ENCODE measurements around the gene PLD1.

PLD1 gene

GRCh38 chr3:171805687-171806086 lies 4.6 kb downstream of the PLD1 start:
- Histone ChIP-seq H3K4me2 (ENCODE audit: low read length) (no peak overlapping the region), H3K4me1 (ENCODE audit: control insufficient read depth, low read length) (no peaks in the 10 kb centered on the region), H3K36me3 (ENCODE audit: control insufficient read depth, low read length) (no peaks in the 10 kb centered on the region), H3K4me3 (ENCODE audit: low read length) (no peak overlapping the region), H3K27ac (ENCODE audit: low read depth, low read length) (no peak overlapping the region), H3K79me2 (ENCODE audit: control insufficient read depth, low read length) (no peaks in the 10 kb centered on the region), H3K27me3 (ENCODE audit: control insufficient read depth, low read length) (no peaks in the 10 kb centered on the region), H3F3A (ENCODE audit: control insufficient read depth, insufficient read depth) (no peaks in the 10 kb centered on the region), H3K9me2 (replicated peaks; ENCODE audit: control insufficient read depth, low read length) (no peaks in the 10 kb centered on the region), H4K20me1 (ENCODE audit: control insufficient read depth, insufficient read depth, low read depth, low read length) (no peaks in the 10 kb centered on the region), H3K9me3 (ENCODE audit: control insufficient read depth, insufficient read depth, low read length) (no peaks in the 10 kb centered on the region)
- TF ChIP-seq CTCF (IDR thresholded peaks at IDR 0.05; ENCODE audit: low read depth, low read length, poor library complexity, severe bottlenecking) (no peak), EZH2phosphoT487 (IDR thresholded peaks at IDR 0.05; ENCODE audit: borderline replicate concordance, low read length) (no peak)

- H3K79me2 ChIP-seq (ENCODE audit: control insufficient read depth, low read length): no peaks in the 10 kb centered on the region
- H3K27me3 ChIP-seq (ENCODE audit: control insufficient read depth, low read length): no peaks in the 10 kb centered on the region
- TF ChIP-seq CTCF (IDR thresholded peaks at IDR 0.05; ENCODE audit: low read depth, low read length, poor library complexity, severe bottlenecking) (no peak), EZH2phosphoT487 (IDR thresholded peaks at IDR 0.05; ENCODE audit: borderline replicate concordance, low read length) (no peak)
- no peaks in the 10 kb centered on the region for H3K9me2 ChIP-seq (replicated peaks; ENCODE audit: control insufficient read depth, low read length)
- H3K36me3 ChIP-seq (ENCODE audit: control insufficient read depth, low read length): no peaks in the 10 kb centered on the region
- H3K9me3 ChIP-seq (ENCODE audit: control insufficient read depth, insufficient read depth, low read length): no peaks in the 10 kb centered on the region
- H3K27ac ChIP-seq (ENCODE audit: low read depth, low read length): no peak overlapping the region
- H4K20me1 ChIP-seq (ENCODE audit: control insufficient read depth, insufficient read depth, low read depth, low read length): no peaks in the 10 kb centered on the region
- H3K4me3 ChIP-seq (ENCODE audit: low read length): no peak overlapping the region
- H3F3A ChIP-seq (ENCODE audit: control insufficient read depth, insufficient read depth): no peaks in the 10 kb centered on the region
- no peak overlapping the region for H3K4me2 ChIP-seq (ENCODE audit: low read length)
- no peaks in the 10 kb centered on the region for H3K4me1 ChIP-seq (ENCODE audit: control insufficient read depth, low read length)
Observed at GRCh38 chr3:171804618-171805389, 5.5 kb downstream of the PLD1 start.

GRCh38 chr3:171803044-171803443 lies 7.2 kb downstream of the PLD1 start:
- H3F3A ChIP-seq (ENCODE audit: control insufficient read depth, insufficient read depth): no peaks in the 10 kb centered on the region
- no peaks in the 10 kb centered on the region for H3K36me3 ChIP-seq (ENCODE audit: control insufficient read depth, low read length)
- no peaks in the 10 kb centered on the region for H3K79me2 ChIP-seq (ENCODE audit: control insufficient read depth, low read length)
- no peaks in the 10 kb centered on the region for H4K20me1 ChIP-seq (ENCODE audit: control insufficient read depth, insufficient read depth, low read depth, low read length)
- H3K4me3 ChIP-seq (ENCODE audit: low read length): no peak overlapping the region
- TF ChIP-seq CTCF (IDR thresholded peaks at IDR 0.05; ENCODE audit: low read depth, low read length, poor library complexity, severe bottlenecking): no peak
- TF ChIP-seq EZH2phosphoT487 (IDR thresholded peaks at IDR 0.05; ENCODE audit: borderline replicate concordance, low read length): no peak
- no peaks in the 10 kb centered on the region for H3K4me1 ChIP-seq (ENCODE audit: control insufficient read depth, low read length)
- H3K9me3 ChIP-seq (ENCODE audit: control insufficient read depth, insufficient read depth, low read length): no peaks in the 10 kb centered on the region
- H3K4me2 ChIP-seq (ENCODE audit: low read length): no peak overlapping the region
- no peaks in the 10 kb centered on the region for H3K27me3 ChIP-seq (ENCODE audit: control insufficient read depth, low read length)
- no peaks in the 10 kb centered on the region for H3K9me2 ChIP-seq (replicated peaks; ENCODE audit: control insufficient read depth, low read length)
- H3K27ac ChIP-seq (ENCODE audit: low read depth, low read length): no peak overlapping the region
